IMR-90 (cell line): Measurements from ENCODE around the gene SCYGR2.

Experiments
- CTCF ChIP-seq: conservative IDR thresholded peaks from 2 replicates; pipeline ENCODE4 v1.5.1; 2012; ENCODE audit warnings: mild to moderate bottlenecking, low read depth, low read length, improper control_type of control experiment
- ELK1 ChIP-seq: fragments of 150-350 bp; IDR thresholded peaks from 2 replicates; pipeline ENCODE4 v1.6.1; 2016; ENCODE audit warnings: low read depth, mild to moderate bottlenecking, low read length, moderate library complexity, borderline replicate concordance
- FOS ChIP-seq: fragments of 150-350 bp; IDR thresholded peaks from 2 replicates; pipeline ENCODE4 v1.6.1; 2016; ENCODE audit warnings: low read depth, low read length
- MAFK ChIP-seq: IDR thresholded peaks from 2 replicates; pipeline ENCODE4 v1.6.1; 2012; ENCODE audit warnings: low read depth, low read length, improper control_type of control experiment
- POLR2A ChIP-seq: IDR thresholded peaks from 2 replicates; pipeline ENCODE4 v1.6.1; 2012; ENCODE audit warnings: mild to moderate bottlenecking, low read depth, low read length
- RFX5 ChIP-seq: IDR thresholded peaks from 2 replicates; pipeline ENCODE4 v1.8.0; 2012; ENCODE audit warnings: low read depth, mild to moderate bottlenecking, low read length, moderate library complexity
- USF2 ChIP-seq: fragments of 150-350 bp; IDR thresholded peaks from 2 replicates; pipeline ENCODE4 v1.6.1; 2017; ENCODE audit warnings: mild to moderate bottlenecking, antibody characterized with exemption, low read length, low read depth

GRCh38 chr2:227627769-227628168 is 29.1 kb downstream of the SCYGR2 start:
- TF ChIP-seq CTCF (no peak), USF2 (no peak), FOS (no peak), POLR2A (no peak), ELK1 (no peak), RFX5 (no peak), MAFK (no peak)
